ENCODE measurements around the gene CENPX. TPM values are rescaled to one million over a fixed set of nuclear protein-coding genes. Genes with fewer than 3 reads are reported as not detected.

CENPX gene
- total and polyA plus RNA-seq, 2 of the 13 experiments (the other 11 are each of a cell fraction or from before 2014, with no cell fraction given) = 92.7 to 170 TPM

DNA sequence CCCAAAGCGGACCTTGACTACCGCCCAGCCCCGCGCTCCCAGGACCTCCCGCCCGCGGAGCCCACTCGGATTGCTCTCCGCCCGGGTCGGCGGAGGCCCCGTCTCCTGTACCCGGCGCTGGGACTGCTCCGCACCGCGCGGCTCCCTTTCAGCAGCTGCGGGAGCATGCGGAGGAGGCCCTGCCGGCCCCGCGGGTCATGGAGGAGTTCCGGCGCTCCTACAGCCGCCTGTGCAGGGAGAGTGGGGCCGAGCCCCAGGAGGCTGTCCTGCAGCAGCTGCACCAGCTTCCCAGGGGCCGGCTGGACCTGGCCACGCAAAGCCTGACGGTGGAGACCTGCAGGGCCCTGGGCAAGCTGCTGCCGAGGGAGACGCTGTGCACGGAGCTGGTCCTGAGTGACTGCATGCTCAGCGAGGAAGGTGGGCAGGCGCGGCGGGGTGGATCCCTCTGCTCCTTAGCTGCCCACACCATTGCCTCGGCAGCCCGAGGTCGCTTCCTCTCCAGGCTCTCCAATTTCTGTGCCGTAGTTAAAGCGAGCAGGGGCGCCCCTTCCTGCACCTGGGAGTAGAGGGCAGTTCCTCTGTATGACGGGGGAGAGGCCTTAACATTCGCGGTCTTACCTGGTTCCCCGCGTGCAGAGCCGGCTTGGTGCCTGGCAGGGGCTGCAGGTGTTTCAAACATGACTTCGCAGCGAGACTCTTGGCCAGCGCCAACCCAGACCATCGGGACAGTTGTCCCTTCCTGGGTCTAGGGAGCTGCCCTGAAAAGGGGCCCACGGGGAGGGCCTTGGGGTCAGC, 966 bp upstream of the CENPX start:
- Histone ChIP-seq H3K4me2 (ENCODE audit: low read depth, low read length) (peak overlapping the region; percentile 93), H3K36me3 (replicated peaks in 1 of 2; ENCODE audit: control insufficient read depth in 1 of 2, insufficient read depth in 2 of 2, low read length in 2 of 2) (peaks cover 2% of the 10 kb centered on the region in 2 experiments; a peak in 4 of 5 replicates), H4K20me1 (ENCODE audit: insufficient read depth, low read length) (no peaks in the 10 kb centered on the region; the same call in 1 of the 2 replicates), H2AFZ (ENCODE audit: low read length) (no peak overlapping the region), H3K27ac (ENCODE audit: extremely low read length, insufficient read depth, low read length) (peak overlapping the region; percentile 61), H3K9ac (ENCODE audit: insufficient read depth, low read depth, low read length) (peak overlapping the region; percentile 79), H3K79me2 (ENCODE audit: insufficient read depth, low read length) (peaks cover 41% of the 10 kb centered on the region), H3K27me3 (ENCODE audit: control insufficient read depth in 1 of 2, insufficient read depth in 2 of 2, low read length in 2 of 2) (no peaks in the 10 kb centered on the region; a peak in 1 of 5 replicates), H3K4me3 (replicated peaks in 1 of 3; ENCODE audit: insufficient read depth in 1 of 3, low read depth in 2 of 3, low read length in 3 of 3) (peak overlapping the region; percentile 80 to 90 (median 86)), H3K9me3 (ENCODE audit: low read length) (no peaks in the 10 kb centered on the region), H3K4me1 (ENCODE audit: insufficient read depth, low read length) (peaks cover 62% of the 10 kb centered on the region)
- BruUV-seq (replicated peaks) = no TSS peak
- POLR2A ChIA-PET = interaction anchor here (0.7 to 14.1 kb wide), 30 partner anchors 8 to 297 kb away, joined by 3 to 470 read pairs (median 8); partner anchors contain the start of genes ARHGDIA, DCXR, FASN and MAFG
- under 1% methylated on average over 36 of the region's 55 CpGs for WGBS (ENCODE audit: low lambda C conversion rate)
- CTCF ChIA-PET (ENCODE audit: low intra/inter-chr PET ratio, low total read pairs) = interaction anchor here (6.8 kb wide), 1 partner anchor 63 kb away, joined by 181 read pairs; the partner anchor contains the start of gene NOTUM
- intact Hi-C loops (cut with micrococcal nuclease; ENCODE audit: unreplicated experiment) (loop anchor here (1.0 to 5.0 kb wide), 3 partner anchors 14 to 156 kb away; partner anchors contain the start of gene DCXR), in situ Hi-C loops (cut with HindIII; ENCODE audit: extremely low pct_ligation_motif_present, low pct_unique_long_range_greater_than_20kb) (loop anchor here (5.0 kb wide), 1 partner anchor 66 kb away; no protein-coding TSS in a partner anchor)
- no peak for FAIRE-seq
- peak; percentile 3 for ATAC-seq
- no peak for DNase-seq (ENCODE audit: low spot score)
- TF ChIP-seq KLF6 (CRISPR knock-in tag; IDR thresholded peaks at IDR 0.05) (no peak), ZNF121 (CRISPR knock-in tag; IDR thresholded peaks at IDR 0.05) (no peak), GTF2F1 (IDR thresholded peaks at IDR 0.05; ENCODE audit: low read length) (no peak), ZNF670 (CRISPR knock-in tag; IDR thresholded peaks at IDR 0.05; ENCODE audit: borderline replicate concordance) (no peak), MIXL1 (CRISPR knock-in tag; IDR thresholded peaks at IDR 0.05) (no peak), KDM5A (IDR thresholded peaks at IDR 0.05; ENCODE audit: borderline replicate concordance, low read length) (peak; percentile 51; the same call in 1 of the 2 replicates), ZNF263 (CRISPR knock-in tag; IDR thresholded peaks at IDR 0.05) (no peak; the same call in 1 of the 2 replicates), ZNF704 (CRISPR knock-in tag; IDR thresholded peaks at IDR 0.05; ENCODE audit: borderline replicate concordance) (peak; percentile 68; the same call in 1 of the 2 replicates), ZNF619 (CRISPR knock-in tag; IDR thresholded peaks at IDR 0.05) (0 out of 2 replicates have a peak, but pooled peaks have one; percentile 7), ZNF772 (CRISPR knock-in tag; IDR thresholded peaks at IDR 0.05) (peak; percentile 62; the same call in 1 of the 2 replicates), SATB2 (CRISPR knock-in tag; IDR thresholded peaks at IDR 0.05) (no peak), RFXAP (CRISPR knock-in tag; IDR thresholded peaks at IDR 0.05; ENCODE audit: borderline replicate concordance) (no peak)
- TF ChIP-seq, protein P1, sequence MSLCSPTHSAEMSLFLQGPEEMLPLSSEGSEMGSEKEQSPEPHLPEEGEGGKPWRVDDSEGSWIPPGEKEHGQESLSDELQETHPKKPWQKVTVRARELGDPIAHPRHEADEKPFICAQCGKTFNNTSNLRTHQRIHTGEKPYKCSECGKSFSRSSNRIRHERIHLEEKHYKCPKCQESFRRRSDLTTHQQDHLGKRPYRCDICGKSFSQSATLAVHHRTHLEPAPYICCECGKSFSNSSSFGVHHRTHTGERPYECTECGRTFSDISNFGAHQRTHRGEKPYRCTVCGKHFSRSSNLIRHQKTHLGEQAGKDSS (CRISPR knock-in tag; IDR thresholded peaks at IDR 0.05; ENCODE audit: borderline replicate concordance, low read depth) = peak; percentile 36; the same call in 1 of the 2 replicates
- TF ChIP-seq, protein P2, sequence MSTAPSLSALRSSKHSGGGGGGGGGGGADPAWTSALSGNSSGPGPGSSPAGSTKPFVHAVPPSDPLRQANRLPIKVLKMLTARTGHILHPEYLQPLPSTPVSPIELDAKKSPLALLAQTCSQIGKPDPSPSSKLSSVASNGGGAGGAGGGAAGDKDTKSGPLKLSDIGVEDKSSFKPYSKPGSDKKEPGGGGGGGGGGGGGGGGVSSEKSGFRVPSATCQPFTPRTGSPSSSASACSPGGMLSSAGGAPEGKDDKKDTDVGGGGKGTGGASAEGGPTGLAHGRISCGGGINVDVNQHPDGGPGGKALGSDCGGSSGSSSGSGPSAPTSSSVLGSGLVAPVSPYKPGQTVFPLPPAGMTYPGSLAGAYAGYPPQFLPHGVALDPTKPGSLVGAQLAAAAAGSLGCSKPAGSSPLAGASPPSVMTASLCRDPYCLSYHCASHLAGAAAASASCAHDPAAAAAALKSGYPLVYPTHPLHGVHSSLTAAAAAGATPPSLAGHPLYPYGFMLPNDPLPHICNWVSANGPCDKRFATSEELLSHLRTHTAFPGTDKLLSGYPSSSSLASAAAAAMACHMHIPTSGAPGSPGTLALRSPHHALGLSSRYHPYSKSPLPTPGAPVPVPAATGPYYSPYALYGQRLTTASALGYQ (CRISPR knock-in tag; IDR thresholded peaks at IDR 0.05) = no peak
- TF ChIP-seq, protein P3, sequence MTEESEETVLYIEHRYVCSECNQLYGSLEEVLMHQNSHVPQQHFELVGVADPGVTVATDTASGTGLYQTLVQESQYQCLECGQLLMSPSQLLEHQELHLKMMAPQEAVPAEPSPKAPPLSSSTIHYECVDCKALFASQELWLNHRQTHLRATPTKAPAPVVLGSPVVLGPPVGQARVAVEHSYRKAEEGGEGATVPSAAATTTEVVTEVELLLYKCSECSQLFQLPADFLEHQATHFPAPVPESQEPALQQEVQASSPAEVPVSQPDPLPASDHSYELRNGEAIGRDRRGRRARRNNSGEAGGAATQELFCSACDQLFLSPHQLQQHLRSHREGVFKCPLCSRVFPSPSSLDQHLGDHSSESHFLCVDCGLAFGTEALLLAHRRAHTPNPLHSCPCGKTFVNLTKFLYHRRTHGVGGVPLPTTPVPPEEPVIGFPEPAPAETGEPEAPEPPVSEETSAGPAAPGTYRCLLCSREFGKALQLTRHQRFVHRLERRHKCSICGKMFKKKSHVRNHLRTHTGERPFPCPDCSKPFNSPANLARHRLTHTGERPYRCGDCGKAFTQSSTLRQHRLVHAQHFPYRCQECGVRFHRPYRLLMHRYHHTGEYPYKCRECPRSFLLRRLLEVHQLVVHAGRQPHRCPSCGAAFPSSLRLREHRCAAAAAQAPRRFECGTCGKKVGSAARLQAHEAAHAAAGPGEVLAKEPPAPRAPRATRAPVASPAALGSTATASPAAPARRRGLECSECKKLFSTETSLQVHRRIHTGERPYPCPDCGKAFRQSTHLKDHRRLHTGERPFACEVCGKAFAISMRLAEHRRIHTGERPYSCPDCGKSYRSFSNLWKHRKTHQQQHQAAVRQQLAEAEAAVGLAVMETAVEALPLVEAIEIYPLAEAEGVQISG (CRISPR knock-in tag; IDR thresholded peaks at IDR 0.05) = no peak; the same call in 1 of the 2 replicates

Measured in HepG2 (cell line).